GM19025 (cell line): Measurements from ENCODE around the gene ARHGAP11A.
A peak's percentile ranks its signal among the peaks of the same experiment; 100 is the strongest.

Experiments
- ATAC-seq: cut with Tn5 transposase; IDR thresholded peaks from one replicate; pipeline ENCODE4 v1.9.1; 2021; ENCODE audit warnings: mild to moderate bottlenecking, low read depth, moderate library complexity; ENCODE audit not compliant: unreplicated experiment

ARHGAP11A gene

GRCh38 chr15:32656091-32656490 lies 40.8 kb downstream of the ARHGAP11A start:
- no peak for ATAC-seq

- no peak for ATAC-seq
Measured at GRCh38 chr15:32656496-32656895, 41.2 kb downstream of the ARHGAP11A start.

GRCh38 chr15:32657198-32657883 lies 42.0 kb downstream of the ARHGAP11A start:
- peak; percentile 73 for ATAC-seq

GRCh38 chr15:32657941-32658340 lies 42.6 kb downstream of the ARHGAP11A start:
- ATAC-seq = no peak

- no peak for ATAC-seq
Measured at GRCh38 chr15:32659340-32660155, 44.2 kb downstream of the ARHGAP11A start.

- no peak for ATAC-seq
Measured at GRCh38 chr15:32663671-32664070, 48.4 kb downstream of the ARHGAP11A start.

GRCh38 chr15:32664796-32665195 lies 49.5 kb downstream of the ARHGAP11A start:
- ATAC-seq = no peak

GRCh38 chr15:32667321-32667720 lies 52.0 kb downstream of the ARHGAP11A start:
- ATAC-seq = no peak

- ATAC-seq = no peak
Measured at GRCh38 chr15:32668942-32669341, 53.6 kb downstream of the ARHGAP11A start.

GRCh38 chr15:32669896-32670611 lies 54.8 kb downstream of the ARHGAP11A start:
- no peak for ATAC-seq

- no peak for ATAC-seq
Measured at GRCh38 chr15:32670623-32671022, 55.3 kb downstream of the ARHGAP11A start.

GRCh38 chr15:32671339-32672325 lies 56.3 kb downstream of the ARHGAP11A start:
- no peak for ATAC-seq

- no peak for ATAC-seq
Measured at GRCh38 chr15:32674681-32675080, 59.4 kb downstream of the ARHGAP11A start.

- ATAC-seq = no peak
Measured at GRCh38 chr15:32675466-32675865, 60.2 kb downstream of the ARHGAP11A start.

GRCh38 chr15:32676169-32676568 lies 60.9 kb downstream of the ARHGAP11A start:
- ATAC-seq = no peak

GRCh38 chr15:32677238-32677750 lies 62.0 kb downstream of the ARHGAP11A start:
- ATAC-seq = no peak

GRCh38 chr15:32679298-32679690 lies 64.0 kb downstream of the ARHGAP11A start:
- ATAC-seq = no peak

- no peak for ATAC-seq
Measured at GRCh38 chr15:32682569-32682968, 67.3 kb downstream of the ARHGAP11A start.

GRCh38 chr15:32682977-32683630 lies 67.8 kb downstream of the ARHGAP11A start:
- ATAC-seq = no peak
